ENCODE results near the gene AFF3. TPM values are rescaled to one million over a fixed set of nuclear protein-coding genes. Genes with fewer than 3 reads are reported as not detected.

AFF3 gene
- total and polyA plus RNA-seq, 12 donors: 1.1 to 7.5 (median 3.9) TPM

GRCh38 chr2:99905025-99905424 is 237.4 kb downstream of the AFF3 start:
- no peak for DNase-seq
- WGBS, 4 donors: 89 to 94% (median 93%) methylated on average over 5 of the region's 5 CpGs
- Histone ChIP-seq H3K4me1 (replicated peaks in 1 of 2) (no peaks in the 10 kb centered on the region), H3K9me3 (replicated peaks in 1 of 3) (no peaks in the 10 kb centered on the region), H3K27ac (no peak overlapping the region), H3K36me3 (replicated peaks in 1 of 2) (no peaks in the 10 kb centered on the region), H3K27me3 (no peaks in the 10 kb centered on the region), H3K4me3 (no peak overlapping the region)
- intact Hi-C loops (cut with DNase I): no loop called here
- TF ChIP-seq CTCF (IDR thresholded peaks at IDR 0.05): no peak
- TF ChIP-seq POLR2A (IDR thresholded peaks at IDR 0.05): no peak

- H3K27me3 ChIP-seq: no peaks in the 10 kb centered on the region
- TF ChIP-seq POLR2A (IDR thresholded peaks at IDR 0.05): no peak
- no peak for TF ChIP-seq CTCF (IDR thresholded peaks at IDR 0.05)
- intact Hi-C loops (cut with DNase I): no loop called here
- no peaks in the 10 kb centered on the region for H3K4me1 ChIP-seq (replicated peaks in 1 of 2)
- H3K27ac ChIP-seq: no peak overlapping the region
- no peaks in the 10 kb centered on the region for H3K9me3 ChIP-seq (replicated peaks in 1 of 3)
- no peak overlapping the region for H3K4me3 ChIP-seq
- 69 to 75% (median 74%) methylated on average over 5 of the region's 5 CpGs for WGBS, 4 donors
- DNase-seq: no peak
- H3K36me3 ChIP-seq (replicated peaks in 1 of 2): no peaks in the 10 kb centered on the region
These were observed 238.4 kb downstream of the AFF3 start for GRCh38 chr2:99903981-99904380.

- no peaks in the 10 kb centered on the region for H3K27me3 ChIP-seq
- intact Hi-C loops (cut with DNase I): no loop called here
- TF ChIP-seq CTCF (IDR thresholded peaks at IDR 0.05): no peak
- no peak for TF ChIP-seq POLR2A (IDR thresholded peaks at IDR 0.05)
- H3K36me3 ChIP-seq (replicated peaks in 1 of 2): no peaks in the 10 kb centered on the region
- no peaks in the 10 kb centered on the region for H3K4me1 ChIP-seq (replicated peaks in 1 of 2)
- no peak overlapping the region for H3K27ac ChIP-seq
- DNase-seq: no peak
- H3K9me3 ChIP-seq (replicated peaks in 1 of 3): no peaks in the 10 kb centered on the region
- no peak overlapping the region for H3K4me3 ChIP-seq
- WGBS, 4 donors: 87 to 95% (median 94%) methylated on average over 5 to 7 of the region's 7 CpGs
These were observed 241.8 kb downstream of the AFF3 start for GRCh38 chr2:99900556-99900955.

GRCh38 chr2:99899882-99900281 is 242.5 kb downstream of the AFF3 start:
- intact Hi-C loops (cut with DNase I): no loop called here
- no peak for DNase-seq
- Histone ChIP-seq H3K4me3 (no peak overlapping the region), H3K9me3 (replicated peaks in 1 of 3) (no peaks in the 10 kb centered on the region), H3K36me3 (replicated peaks in 1 of 2) (no peaks in the 10 kb centered on the region), H3K4me1 (replicated peaks in 1 of 2) (no peaks in the 10 kb centered on the region), H3K27ac (no peak overlapping the region), H3K27me3 (no peaks in the 10 kb centered on the region)
- WGBS, 4 donors: 72 to 82% (median 77%) methylated on average over 3 of the region's 3 CpGs
- TF ChIP-seq POLR2A (IDR thresholded peaks at IDR 0.05): no peak
- TF ChIP-seq CTCF (IDR thresholded peaks at IDR 0.05): no peak
